SIG-M5 treated with dmso at 0.1 percent for 504 hours (cell line): ENCODE measurements around the gene GPHN.
"Not testable (repeated sequence)": the region's sequence is repeated elsewhere in the genome, so short reads cannot be mapped to it uniquely, and the experiment has no call there.

Experiments
- DNase-seq: peaks from one replicate; lab custom pipeline; 2025; ENCODE audit not compliant: unreplicated experiment; lab: John Stamatoyannopoulos, UW

The GPHN gene

DNA sequence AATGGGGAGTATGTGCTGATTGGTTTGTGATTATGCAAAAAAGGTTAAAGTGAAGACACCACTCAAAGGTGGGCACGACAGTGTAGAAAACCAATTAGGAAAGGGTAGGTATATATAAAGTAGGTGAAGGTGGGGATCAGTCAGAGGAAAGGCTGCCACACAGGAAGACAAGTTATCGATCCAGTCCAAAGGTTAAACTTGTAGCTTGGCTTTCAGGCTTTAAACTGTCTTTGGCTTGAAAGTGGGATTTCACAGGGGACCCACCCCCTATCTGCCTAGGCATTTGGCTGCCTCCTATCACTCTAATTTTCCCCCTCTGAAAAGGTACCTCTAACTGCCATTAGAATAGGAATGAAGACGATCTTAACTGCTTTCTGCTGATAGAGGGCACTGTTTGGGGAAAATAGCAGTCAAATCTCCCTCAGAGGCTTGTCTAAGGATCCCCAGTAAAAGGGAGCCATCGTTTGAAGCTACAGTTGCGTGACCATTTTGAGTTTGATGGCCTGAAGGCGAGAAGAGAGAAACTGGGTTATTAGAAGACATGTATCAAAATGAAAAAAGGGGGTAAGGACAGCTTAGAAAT is 250.2 kb downstream of the GPHN start:
- no peak for DNase-seq

DNA sequence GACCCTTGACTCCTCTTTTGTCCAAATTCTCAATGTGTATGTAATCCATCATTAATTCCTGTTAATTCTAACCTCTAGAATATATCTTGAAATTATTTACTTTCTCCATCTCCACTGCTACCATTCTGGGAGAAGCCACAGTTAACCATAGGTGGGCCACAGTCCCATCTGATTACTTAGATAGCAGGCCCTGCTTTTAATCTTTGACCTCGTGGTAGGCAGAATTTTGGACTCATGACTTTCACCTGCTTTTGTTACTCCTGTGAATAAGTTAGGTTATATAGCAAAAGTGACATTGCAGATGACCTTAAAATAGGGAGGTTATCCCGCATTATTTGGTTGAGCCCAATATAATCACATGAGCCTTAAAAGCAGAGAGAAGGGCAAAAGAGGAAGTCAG is 264.2 kb downstream of the GPHN start:
- DNase-seq = no peak

DNA sequence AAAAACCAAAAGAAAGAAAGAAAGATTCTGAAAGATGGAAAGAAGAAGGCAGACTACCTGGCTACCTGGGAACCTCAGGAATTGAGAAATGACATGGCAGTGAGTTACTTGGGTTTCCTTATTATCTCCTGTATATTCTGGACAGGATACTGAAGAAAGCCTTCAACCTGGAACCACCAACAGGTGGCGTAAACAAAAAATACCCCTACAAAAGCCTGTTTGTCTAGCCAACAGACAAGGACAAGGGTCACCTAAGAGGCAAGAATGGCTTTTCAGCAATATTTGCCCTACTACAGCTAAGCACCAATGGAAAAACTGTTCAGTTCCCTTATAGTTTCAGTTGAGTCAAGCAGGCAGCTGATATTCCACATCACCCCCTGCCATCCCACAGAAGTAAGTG is 274.9 kb downstream of the GPHN start:
- no peak for DNase-seq

DNA sequence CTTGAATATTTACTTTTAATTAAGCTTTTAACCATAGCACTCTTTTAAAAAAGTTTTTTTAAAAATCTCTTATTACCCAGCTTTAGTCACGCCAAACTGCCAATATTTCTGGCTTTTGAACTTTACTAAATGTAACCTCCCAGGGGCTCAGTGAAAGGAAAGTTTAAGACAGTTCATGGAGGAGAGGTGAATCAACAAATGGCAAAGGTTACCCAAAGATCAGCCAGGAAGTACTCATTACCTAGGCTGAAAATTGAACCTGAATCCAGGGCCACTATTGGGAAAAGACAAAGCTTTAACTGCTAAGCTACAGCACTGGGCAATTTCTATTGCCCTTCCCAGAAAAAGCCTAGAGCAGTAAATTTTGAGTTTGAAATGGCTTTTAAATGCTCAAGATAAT is 282.2 kb downstream of the GPHN start:
- no peak for DNase-seq

DNA sequence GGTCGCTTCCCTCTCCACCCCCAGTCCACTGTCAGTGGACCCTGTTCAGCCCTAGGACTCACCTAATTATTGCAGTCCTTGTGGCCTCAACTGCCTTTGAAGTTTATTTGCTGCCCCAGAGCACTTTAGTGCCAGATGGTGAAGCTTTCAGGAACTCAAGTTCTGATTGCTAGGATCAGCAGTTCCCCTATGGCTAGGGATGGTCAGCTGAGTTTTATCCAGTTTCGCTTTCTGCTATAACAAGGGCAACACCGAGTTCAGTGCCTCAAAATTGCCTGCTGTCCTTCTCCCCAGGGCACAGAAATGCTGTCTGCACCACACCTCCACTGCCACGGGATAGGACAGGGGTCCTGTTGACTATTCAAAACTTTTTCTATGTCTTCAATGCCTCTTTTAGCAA is 295.0 kb downstream of the GPHN start:
- no peak for DNase-seq

DNA sequence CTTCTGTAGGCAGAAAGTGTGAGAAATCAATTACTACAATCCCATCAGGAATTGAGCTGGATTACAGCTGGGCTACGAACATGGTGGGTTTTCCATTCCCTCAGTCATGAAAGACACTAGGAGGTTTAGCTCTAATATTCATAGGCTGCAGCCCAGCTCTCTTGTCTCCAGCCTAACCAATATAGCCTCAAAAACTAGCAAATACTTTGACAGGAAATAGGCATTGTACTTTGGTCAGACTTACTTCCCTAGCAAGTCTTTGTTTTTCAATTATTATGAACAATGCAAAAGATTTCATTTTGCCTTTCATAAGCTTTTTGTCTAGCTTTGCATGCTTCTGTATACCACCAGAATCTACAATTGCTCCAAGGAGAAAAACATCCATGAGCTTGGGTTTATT is 296.2 kb downstream of the GPHN start:
- DNase-seq = no peak

DNA sequence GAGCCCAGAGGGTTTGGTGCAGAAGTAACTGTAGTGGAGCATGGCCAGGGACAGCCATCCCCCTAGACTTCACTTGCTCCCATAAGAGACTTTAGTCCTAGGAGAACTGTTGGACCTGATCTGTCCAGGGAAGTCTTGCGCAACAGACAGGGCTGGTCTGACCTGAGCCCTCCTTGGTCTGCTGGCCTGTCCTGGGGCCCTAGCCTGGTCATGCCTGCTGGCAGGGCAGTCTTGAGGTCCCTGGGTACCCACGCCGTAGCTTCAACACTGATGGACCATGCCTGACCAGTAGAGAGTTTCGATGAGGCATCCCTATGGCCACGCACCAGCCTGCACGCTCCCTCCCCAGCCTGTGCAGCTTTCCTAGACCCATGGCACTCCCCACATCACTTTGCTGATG is 305.7 kb downstream of the GPHN start:
- no peak for DNase-seq

DNA sequence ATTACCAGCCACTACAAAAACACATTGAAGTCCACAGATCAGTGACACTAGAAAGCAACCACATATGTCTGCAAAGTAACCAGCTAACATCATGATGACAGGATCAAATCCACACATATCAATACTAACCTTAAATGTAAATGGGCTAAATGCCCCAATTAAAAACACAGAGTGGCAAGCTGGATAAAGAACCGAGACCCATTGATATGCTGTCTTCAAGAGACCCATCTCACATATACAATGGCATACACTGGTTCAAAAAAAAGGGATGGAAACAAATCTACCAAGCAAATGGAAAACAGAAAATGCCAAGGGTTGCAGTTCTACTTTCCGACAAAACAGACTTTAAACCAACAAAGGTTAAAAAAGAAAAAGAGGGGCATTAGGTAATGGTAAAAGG is 307.7 kb downstream of the GPHN start:
- no peak for DNase-seq

DNA sequence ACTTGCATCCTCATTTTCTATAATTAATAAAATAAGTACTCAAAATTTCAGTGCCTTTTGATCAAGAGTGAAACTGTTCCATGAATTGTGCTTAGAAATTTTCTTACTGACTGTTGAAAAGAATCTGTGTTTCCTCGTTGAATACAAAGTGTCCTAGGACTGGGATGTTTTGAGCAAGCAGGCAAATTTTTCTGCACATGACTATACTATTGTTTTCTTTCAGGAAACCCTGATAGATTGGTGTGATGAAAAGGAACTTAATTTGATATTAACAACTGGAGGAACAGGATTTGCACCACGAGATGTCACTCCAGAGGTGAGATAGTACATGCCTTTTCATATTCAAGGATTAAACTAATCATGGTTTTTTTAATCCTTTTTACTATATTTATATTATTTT is 316.3 kb downstream of the GPHN start:
- DNase-seq = no peak

DNA sequence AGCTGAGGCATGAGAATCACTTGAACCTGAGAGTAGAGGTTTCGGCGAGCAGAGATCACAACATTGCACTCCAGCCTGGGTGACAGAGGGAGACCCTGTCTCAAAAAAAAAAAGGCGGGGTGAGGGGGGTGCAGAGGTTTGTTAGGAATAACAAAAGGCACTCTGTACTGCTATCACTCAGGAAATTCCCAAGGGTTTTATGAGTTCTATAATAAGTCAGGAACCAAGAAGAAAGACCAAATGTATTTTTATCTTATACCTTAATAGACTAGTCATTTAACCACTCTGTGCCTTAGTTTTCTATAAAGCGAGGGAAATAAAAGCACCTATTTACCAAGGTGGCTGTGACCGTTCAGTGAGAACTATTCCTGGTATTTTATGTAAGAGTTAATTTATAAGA is 319.2 kb downstream of the GPHN start:
- no peak for DNase-seq

DNA sequence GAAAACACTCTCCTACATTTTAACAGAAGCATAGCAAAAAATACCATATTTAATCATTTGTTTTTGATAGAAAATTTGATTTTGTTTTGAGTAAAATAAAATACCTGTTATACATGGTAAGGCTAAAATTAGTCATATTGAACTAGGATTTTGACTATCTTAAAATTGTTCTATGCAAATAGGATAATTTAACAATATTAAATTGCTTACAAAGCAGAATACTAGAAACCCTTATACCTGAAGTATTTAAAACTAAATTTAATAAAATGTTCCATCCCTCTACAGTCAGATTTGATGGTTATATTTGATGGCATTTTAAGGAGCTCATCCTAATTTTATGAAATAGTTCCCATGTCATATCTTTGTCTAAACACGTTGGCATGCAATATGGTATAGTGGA is 323.2 kb downstream of the GPHN start:
- no peak for DNase-seq

DNA sequence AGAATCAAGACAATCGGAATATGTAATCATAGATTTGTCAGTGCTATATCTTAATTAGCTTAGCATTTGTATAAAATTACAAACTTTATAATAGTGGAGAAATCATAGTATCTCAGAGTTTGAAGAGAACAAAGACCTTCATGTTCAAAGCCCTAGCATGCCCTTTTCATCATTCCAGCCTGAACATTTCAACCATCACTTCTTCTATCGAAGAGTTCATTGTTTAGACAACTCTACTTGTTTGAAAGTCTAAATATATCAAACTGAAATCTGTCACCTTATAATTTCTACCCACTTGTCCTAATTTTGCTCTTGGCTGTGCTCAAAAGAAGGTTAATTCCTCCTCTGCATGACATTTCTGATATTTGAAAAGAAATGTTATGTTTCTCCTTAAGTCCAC is 325.9 kb downstream of the GPHN start:
- no peak for DNase-seq

DNA sequence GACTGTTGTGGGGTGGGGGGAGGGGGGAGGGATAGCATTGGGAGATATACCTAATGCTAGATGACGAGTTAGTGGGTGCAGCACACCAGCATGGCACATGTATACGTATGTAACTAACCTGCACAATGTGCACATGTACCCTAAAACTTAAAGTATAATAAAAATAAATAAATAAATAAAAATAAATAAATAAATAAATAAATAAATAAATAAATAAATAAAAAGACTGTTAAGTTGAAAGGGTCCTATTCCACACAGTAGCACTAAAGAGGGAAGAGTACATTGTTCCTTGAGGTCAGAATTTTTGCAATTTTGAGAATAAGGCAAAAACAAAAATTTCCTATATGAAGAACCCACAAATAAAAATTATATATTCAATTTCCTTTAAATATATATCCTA is 329.5 kb downstream of the GPHN start:
- not testable (repeated sequence) for DNase-seq

DNA sequence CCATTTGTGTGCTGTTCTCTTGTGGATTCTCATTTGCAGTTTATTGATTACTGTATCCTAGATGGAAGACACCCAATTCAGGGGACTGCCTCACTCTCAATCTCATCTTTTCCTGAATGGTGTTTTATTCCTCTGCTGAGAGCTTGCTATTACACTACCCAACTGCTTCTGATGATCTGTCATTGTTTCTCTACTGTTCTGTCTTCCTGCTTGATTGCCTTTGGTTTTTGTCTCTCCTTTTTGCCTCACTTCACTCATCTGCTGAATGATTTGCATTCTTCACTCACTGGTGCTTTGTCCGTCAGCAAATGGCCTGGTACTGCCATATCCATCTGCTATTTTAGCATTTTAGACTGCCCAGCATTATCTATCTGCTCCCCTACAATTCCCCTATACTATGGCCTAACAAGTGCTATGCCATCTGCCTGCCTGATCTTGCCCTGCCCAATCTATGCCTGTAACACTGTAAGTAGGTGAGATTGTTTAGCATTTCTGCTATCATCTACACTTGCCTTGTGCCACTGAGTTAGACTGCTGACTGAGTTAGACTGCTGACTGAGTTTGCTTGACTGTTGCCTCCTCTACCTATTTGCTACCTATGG is 335.1 kb downstream of the GPHN start:
- no peak for DNase-seq

DNA sequence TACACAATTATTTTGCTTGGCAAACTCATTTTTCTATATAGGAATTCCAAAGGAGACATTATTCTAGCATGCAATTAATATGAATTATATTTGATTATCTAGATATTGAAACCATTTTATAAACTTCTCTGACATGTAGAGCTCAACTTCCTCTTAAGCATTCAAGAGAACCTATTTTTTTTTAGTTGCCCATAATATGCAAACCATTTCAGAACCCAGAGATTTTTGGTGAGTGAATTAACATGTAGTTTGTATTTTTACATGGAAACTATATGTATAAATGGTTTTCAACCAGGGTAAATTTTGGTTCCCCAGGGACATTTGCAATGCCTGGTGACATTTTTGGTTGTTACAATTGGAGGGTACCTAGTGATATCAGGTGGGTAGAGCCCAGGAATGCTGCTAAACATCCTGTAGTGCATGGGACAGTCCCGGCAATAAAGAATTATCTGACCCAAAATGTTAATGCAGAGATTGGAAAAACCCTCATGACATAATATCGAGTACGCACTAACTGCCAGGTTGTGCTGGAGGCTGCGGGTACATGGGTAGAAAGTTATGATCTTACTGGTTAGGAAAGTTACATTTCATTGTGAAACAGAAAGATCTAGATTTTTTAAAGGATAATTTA is 342.4 kb downstream of the GPHN start:
- no peak for DNase-seq

DNA sequence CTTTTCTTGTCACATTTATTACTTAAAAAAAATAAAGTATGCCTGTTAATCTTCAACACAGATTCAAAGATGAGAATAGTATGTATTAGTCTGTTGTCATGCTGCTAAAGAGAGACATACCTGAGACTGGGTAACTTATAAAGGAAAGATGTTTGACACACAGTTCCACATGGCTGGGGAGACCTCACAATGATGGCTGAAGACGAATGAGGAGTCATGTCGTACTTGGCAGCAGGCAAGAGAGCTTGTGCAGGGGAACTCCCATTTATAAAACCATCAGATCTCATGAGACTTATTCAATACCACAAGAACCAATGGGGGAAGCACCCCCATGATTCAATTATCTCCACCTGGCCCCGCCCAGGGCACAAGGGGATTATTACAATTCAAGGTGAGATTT is 345.4 kb downstream of the GPHN start:
- no peak for DNase-seq

DNA sequence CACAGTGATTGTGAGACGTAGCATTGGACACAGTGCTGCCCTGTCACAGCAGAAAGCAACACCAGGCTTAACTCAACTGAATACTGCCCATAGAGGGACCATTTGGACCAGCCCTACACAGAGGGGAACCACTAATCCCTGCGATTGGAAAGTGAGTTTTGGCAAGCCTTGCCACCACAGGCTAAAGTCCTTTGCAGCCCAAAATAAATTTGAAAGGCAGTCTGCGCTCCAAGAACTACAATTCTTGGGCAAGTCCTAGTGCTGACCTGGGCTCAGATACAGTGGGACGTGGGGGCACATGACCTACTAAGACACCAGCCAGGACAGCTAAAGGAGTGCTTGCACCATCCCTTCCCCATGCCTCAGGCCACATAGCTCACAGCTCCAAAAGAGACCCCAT is 349.9 kb downstream of the GPHN start:
- DNase-seq = no peak

DNA sequence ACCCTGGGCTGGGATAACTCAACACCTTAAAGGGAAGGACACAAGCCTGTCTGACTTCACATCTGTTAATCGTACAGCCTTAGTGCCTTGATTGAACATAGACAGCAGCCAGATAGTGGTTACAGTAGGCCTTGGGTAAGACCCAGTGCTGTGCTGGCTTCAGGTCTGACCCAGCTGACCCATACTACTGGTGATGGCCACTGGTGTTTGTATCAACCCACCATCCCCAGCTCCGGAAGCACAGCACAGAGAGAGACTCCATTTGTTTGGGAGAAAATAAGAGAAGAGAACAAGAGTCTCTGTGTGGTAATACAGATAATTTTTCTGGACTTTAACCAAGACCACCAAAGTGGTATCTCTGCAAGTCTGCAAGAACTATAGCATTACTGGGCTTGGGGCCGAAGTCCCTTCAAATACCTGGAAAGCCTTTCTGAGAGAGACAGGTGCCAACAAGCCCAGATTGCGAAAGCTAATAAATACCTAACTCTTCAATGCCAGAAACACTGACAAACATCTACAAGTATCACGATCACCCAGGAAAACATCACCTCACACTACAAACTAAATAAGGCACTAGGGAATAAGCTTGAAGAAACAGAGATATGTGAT is 351.2 kb downstream of the GPHN start:
- no peak for DNase-seq

DNA sequence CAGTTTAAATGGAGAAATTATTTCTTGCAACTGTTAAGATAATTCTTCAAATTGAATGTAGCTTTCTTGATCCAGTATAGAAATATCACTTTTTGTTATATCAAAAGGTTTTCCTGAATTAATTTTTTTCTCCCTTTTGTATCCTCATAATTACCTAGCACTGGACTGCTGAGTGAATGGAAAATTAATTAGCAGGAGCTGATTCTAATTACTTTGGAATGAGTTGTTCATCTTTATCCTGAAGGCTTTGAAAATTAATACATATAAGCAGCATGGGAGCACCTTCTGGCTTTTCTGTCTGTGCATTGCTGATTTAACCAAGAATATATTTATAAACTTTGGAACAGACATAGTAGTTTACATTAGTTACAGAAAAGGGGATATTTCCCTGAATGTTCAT is 373.6 kb downstream of the GPHN start:
- no peak for DNase-seq

DNA sequence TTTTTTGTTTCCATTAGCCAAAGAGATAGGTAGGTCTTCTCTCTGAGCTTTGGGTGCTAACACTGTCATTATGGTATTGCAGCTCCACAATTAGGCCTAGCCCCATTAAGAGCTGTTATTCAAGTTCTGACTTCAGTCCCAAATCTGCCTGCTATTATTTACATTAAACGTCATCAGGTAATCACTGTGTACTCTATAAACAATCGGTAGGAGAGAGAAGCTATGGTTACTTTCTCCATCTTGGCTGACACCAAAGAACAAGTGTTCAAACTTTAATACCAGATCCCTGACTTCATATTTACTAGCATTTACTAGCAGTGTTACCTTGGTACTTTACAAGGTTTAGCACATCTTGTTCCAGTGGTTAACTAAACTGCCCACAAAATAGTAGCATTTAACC is 376.2 kb downstream of the GPHN start:
- DNase-seq = no peak

DNA sequence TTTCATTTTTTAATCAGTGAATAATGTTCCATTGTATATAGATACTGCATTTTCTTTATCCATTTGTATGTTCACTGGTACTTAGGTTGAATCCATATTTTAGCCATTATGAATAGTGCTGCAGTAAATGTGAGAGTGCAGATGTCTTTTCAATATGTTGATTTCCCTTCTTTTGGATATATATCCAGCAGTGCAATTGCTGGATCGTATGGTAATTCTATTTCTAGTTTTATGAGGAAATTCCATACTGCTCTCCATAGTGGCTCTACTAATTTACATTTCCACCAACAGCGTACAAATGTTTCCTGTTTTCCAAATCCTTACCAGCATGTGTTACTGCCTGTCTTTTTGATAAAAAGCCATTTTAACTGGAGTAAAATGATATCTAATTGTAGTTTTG is 392.8 kb downstream of the GPHN start:
- DNase-seq = no peak

DNA sequence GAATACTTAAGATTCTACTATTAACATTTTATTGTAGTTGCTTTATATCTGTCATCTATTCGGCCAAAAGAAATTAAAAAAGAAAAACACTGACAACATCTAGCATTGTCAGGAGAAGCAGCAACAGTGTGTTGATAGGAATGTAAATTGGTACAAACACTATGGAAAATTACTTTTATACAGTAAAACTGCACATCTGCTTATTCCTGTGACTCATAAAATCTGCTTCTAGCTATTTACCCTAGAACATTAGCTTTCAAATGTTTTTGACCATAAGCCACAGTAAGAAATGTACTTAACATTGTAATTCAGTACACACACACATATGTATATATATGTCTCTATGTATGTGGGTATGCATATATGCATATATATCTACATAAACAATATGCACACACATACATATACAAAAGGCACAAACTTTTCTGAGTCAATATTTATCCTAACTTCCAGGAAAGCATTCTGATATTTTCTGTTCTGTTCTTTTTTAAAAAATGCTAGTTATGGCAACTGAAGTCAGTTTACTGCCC is 402.4 kb downstream of the GPHN start:
- no peak for DNase-seq
